Glutamatergic neuron (in vitro differentiated cells): ENCODE data around the gene CTAG1B. TPM values are rescaled to one million over a fixed set of nuclear protein-coding genes. Genes with fewer than 3 reads are reported as not detected.
"Not testable (repeated sequence)": the region's sequence is repeated elsewhere in the genome, so short reads cannot be mapped to it uniquely, and the experiment has no call there.

ENCODE experiments used
- DNase-seq: peaks from one replicate; pipeline ENCODE4 v3.0.0; 2022
- H3K27ac Mint-ChIP-seq: one replicate; pipeline ENCODE4 v1.8.0; 2020; ENCODE audit warnings: mild to moderate bottlenecking, mixed read lengths, inconsistent platforms; ENCODE audit not compliant: unreplicated experiment
- H3K27me3 Mint-ChIP-seq: one replicate; pipeline ENCODE4 v1.8.0; 2020; ENCODE audit warnings: mild to moderate bottlenecking, moderate library complexity, mixed read lengths, inconsistent platforms; ENCODE audit not compliant: unreplicated experiment
- H3K36me3 Mint-ChIP-seq: one replicate; pipeline ENCODE4 v1.8.0; 2020; ENCODE audit warnings: mild to moderate bottlenecking, mixed read lengths, inconsistent platforms; ENCODE audit not compliant: unreplicated experiment
- H3K4me1 Mint-ChIP-seq: one replicate; pipeline ENCODE4 v1.8.0; 2020; ENCODE audit warnings: mild to moderate bottlenecking, low read depth, mixed read lengths, inconsistent platforms; ENCODE audit not compliant: unreplicated experiment
- H3K4me3 Mint-ChIP-seq: one replicate; pipeline ENCODE4 v1.8.0; 2020; ENCODE audit warnings: mild to moderate bottlenecking, mixed read lengths, inconsistent platforms; ENCODE audit not compliant: unreplicated experiment
- H3K9me3 Mint-ChIP-seq: one replicate; pipeline ENCODE4 v1.8.0; 2020; ENCODE audit warnings: mild to moderate bottlenecking, moderate library complexity, mixed read lengths, inconsistent platforms; ENCODE audit not compliant: unreplicated experiment
- total RNA-seq: library from RNA; stranded (reverse); fragmentation: NEBNext Ultra II Directional; extraction: Animal tissue kit (Norgen Biotek cat#: 25700); gene quantifications from one replicate; pipeline ENCODE4 v1.2.1, GENCODE V29; 2021; ENCODE audit not compliant: unreplicated experiment
- TF ChIP-seq, protein P1 (sequence below): fragments of 200-600 bp; sonication (generic); IDR thresholded peaks from one replicate; pipeline ENCODE4 v1.5.0; 2021; ENCODE audit not compliant: partially characterized antibody, unreplicated experiment

Gene CTAG1B
- total RNA-seq, 1 donor from 2014 or later: not detected

DNA sequence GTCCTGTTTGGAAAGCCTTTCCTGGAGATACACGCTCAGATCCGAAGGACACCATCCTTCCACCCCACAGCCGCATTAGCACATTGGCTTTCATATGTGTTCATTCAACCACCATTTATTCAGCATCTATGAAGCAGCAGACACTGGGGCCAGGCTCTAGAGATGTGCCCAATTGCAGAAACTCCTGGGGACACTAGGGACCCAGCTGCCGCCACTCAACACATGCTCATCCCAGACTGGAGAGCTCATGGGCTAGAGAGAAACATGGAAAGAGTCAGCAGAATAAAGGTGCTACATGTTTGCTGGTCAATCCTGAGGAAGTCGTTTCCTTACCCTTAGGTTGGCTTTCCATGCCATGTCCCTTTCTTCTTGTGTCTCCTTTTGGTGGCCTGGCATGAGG is 26.6 kb downstream of the CTAG1B start:
- TF ChIP-seq, protein P1, sequence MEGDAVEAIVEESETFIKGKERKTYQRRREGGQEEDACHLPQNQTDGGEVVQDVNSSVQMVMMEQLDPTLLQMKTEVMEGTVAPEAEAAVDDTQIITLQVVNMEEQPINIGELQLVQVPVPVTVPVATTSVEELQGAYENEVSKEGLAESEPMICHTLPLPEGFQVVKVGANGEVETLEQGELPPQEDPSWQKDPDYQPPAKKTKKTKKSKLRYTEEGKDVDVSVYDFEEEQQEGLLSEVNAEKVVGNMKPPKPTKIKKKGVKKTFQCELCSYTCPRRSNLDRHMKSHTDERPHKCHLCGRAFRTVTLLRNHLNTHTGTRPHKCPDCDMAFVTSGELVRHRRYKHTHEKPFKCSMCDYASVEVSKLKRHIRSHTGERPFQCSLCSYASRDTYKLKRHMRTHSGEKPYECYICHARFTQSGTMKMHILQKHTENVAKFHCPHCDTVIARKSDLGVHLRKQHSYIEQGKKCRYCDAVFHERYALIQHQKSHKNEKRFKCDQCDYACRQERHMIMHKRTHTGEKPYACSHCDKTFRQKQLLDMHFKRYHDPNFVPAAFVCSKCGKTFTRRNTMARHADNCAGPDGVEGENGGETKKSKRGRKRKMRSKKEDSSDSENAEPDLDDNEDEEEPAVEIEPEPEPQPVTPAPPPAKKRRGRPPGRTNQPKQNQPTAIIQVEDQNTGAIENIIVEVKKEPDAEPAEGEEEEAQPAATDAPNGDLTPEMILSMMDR: no peak
- Mint-ChIP-seq H3K36me3 (peaks cover 4% of the 10 kb centered on the region), H3K27me3 (peaks cover 2% of the 10 kb centered on the region), H3K27ac (no peak overlapping the region), H3K4me3 (no peak overlapping the region), H3K9me3 (no peaks in the 10 kb centered on the region), H3K4me1 (no peaks in the 10 kb centered on the region)
- DNase-seq: no peak

GRCh38 chrX:154590415-154590814 is 28.7 kb downstream of the CTAG1B start:
- not testable (repeated sequence) for H3K4me3 Mint-ChIP-seq, H3K27ac Mint-ChIP-seq, H3K27me3 Mint-ChIP-seq, H3K9me3 Mint-ChIP-seq, H3K36me3 Mint-ChIP-seq, H3K4me1 Mint-ChIP-seq, DNase-seq

DNA sequence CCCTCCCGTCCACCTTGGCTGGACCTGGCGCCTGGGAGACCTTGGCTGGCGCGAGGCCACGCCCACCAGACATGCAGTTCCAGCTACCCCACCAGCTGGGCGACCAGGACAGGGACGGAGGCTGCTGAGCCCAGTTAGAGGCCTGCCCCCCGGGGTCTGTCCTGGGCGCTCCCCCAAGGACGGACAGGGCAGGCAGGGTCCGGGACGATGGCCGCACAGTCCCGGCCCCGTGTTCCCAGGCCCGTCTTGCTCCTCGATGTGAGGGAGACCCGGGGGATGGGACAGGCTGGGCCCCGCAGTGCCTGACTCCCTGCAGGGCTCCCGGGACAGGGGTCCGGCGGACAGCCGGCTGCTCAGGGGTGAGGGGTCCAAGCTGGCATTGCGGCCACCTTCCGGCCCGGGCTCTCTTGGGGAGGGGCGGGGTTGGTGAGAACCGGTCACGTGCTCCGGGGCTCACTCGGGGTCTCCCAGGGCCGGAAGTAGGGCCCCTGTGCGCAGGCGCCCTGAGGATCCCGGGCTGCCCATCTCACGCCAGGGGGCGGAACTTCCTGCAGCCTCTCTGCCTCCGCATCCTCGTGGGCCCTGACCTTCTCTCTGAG is 34.4 kb downstream of the CTAG1B start, which contains the start of gene CTAG1A:
Gene CTAG1A, plus strand, starts transcription at position 549 of the 599 bp plus-strand sequence. CDS start 74 bp downstream, outside the sequence.
- not testable (repeated sequence) for H3K27ac Mint-ChIP-seq, H3K36me3 Mint-ChIP-seq, H3K27me3 Mint-ChIP-seq, H3K4me1 Mint-ChIP-seq, H3K4me3 Mint-ChIP-seq, DNase-seq, H3K9me3 Mint-ChIP-seq

DNA sequence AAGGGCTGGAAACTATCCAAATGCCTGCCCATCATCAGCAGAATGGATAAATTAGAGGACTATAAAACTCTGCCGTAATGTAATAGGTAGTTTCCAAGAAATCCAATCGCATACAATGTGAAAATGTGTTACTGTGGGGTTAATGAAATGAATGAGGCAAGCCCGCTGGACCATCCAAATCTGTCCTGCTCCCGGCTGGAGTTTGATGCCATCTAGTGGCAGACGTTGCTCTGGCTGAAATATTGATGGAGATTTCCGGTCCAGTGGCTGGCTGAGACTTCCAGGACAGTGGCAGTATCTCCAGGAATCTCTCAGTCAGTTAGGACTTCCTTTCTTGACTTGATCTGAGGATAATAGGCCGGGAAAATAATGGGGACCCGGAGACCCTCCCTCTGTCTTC is 36.1 kb downstream of the CTAG1B start:
- not testable (repeated sequence) for H3K27me3 Mint-ChIP-seq, H3K36me3 Mint-ChIP-seq, H3K4me1 Mint-ChIP-seq, H3K4me3 Mint-ChIP-seq, H3K27ac Mint-ChIP-seq, H3K9me3 Mint-ChIP-seq, DNase-seq

DNA sequence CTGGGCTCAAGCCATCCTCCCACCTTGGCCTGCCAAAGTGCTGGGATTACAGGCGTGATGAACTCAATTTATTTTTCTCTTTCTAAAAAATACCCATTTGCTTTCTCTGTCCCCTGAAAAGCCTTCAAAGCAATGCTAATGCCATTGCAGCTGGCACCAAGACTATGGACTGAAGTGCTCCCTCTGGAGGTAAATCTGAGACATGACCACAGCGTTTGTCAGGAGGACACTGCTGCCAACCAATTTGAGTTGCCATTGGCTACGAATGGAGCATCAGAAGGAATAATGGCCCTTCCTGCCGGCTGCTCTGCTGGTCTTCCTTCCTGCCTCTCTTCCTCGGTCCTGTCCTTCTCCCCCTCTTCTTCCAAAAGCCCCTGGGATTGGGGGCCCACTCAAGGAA is 44.0 kb downstream of the CTAG1B start:
- H3K4me3 Mint-ChIP-seq, H3K36me3 Mint-ChIP-seq, H3K4me1 Mint-ChIP-seq, H3K9me3 Mint-ChIP-seq, H3K27ac Mint-ChIP-seq, H3K27me3 Mint-ChIP-seq, DNase-seq: not testable (repeated sequence)

DNA sequence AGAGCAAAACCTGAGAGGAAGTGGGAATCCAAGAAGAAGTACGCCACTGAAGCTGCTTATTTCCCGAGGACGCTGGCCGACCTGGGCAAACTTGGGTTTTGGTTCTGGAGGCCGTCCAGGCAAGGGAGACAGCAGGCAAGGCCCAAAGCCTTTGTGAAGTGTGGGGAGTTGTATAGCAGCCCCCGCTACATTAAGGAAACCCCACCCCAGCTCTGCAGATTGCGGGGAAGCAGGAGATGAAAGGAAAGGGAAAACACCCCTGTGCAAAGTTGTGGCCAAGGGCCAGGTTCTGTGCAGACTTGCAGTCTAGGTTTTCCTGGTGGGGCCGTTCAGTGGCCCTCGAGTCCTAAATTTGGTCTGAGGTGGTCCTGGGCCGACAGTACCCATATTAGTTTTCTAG is 46.0 kb downstream of the CTAG1B start:
- not testable (repeated sequence) for H3K4me3 Mint-ChIP-seq, H3K36me3 Mint-ChIP-seq, H3K9me3 Mint-ChIP-seq, H3K27me3 Mint-ChIP-seq, DNase-seq, H3K4me1 Mint-ChIP-seq, H3K27ac Mint-ChIP-seq

GRCh38 chrX:154570361-154570760 is 48.7 kb downstream of the CTAG1B start:
- H3K4me3 Mint-ChIP-seq, DNase-seq, H3K9me3 Mint-ChIP-seq, H3K27ac Mint-ChIP-seq, H3K36me3 Mint-ChIP-seq, H3K27me3 Mint-ChIP-seq, H3K4me1 Mint-ChIP-seq: not testable (repeated sequence)

Other genes starting within 250 kb of the CTAG1B start
- 499 TPM for gene FLNA, start 244.6 kb downstream of the CTAG1B start, total RNA-seq
- 56.8 TPM for gene EMD, start 240.0 kb downstream of the CTAG1B start, total RNA-seq
- 1,779 TPM for gene RPL10, start 220.9 kb downstream of the CTAG1B start, total RNA-seq
- 15.8 TPM for gene DNASE1L1, start 210.0 kb downstream of the CTAG1B start, total RNA-seq
- 40.9 TPM for gene TAFAZZIN, start 207.7 kb downstream of the CTAG1B start, total RNA-seq
- 133 TPM for gene ATP6AP1, start 190.6 kb downstream of the CTAG1B start, total RNA-seq
- gene GDI1, start 182.1 kb downstream of the CTAG1B start, total RNA-seq: 730 TPM
- gene FAM50A, start 175.1 kb downstream of the CTAG1B start, total RNA-seq: 125 TPM
- 458 TPM for gene PLXNA3, start 161.0 kb downstream of the CTAG1B start, total RNA-seq
- gene LAGE3, start 140.0 kb downstream of the CTAG1B start, total RNA-seq: 8.8 TPM
- 28.4 TPM for gene UBL4A, start 132.7 kb downstream of the CTAG1B start, total RNA-seq
- gene SLC10A3, start 128.7 kb downstream of the CTAG1B start, total RNA-seq: 6.1 TPM
- gene FAM3A, start 103.0 kb downstream of the CTAG1B start, total RNA-seq: 32.0 TPM
- 122 TPM for gene G6PD, start 72.4 kb downstream of the CTAG1B start, total RNA-seq
- 27.6 TPM for gene IKBKG, start 71.7 kb downstream of the CTAG1B start, total RNA-seq
- gene CTAG1A, start 34.1 kb downstream of the CTAG1B start, total RNA-seq: not detected
- not detected for gene CTAG2, start 34.3 kb upstream of the CTAG1B start, total RNA-seq
- gene GAB3, start 131.8 kb upstream of the CTAG1B start, total RNA-seq: 9.6 TPM
- 46.8 TPM for gene DKC1, start 143.6 kb upstream of the CTAG1B start, total RNA-seq
- gene MPP1, start 186.2 kb upstream of the CTAG1B start, total RNA-seq: 12.7 TPM
- not detected for gene SMIM9, start 215.4 kb upstream of the CTAG1B start, total RNA-seq